ENCODE results near the gene SLC27A2.

The SLC27A2 gene

GRCh38 chr15:50183112-50183794, 1.3 kb downstream of the SLC27A2 start:
- Histone ChIP-seq H3K4me1 (peaks cover 0 to 15% (median 11%) of the 10 kb centered on the region in 4 donors), H3K27ac (no peak overlapping the region), H3K27me3 (peaks cover 0 to 27% of the 10 kb centered on the region in 2 donors), H3K36me3 (no peaks in the 10 kb centered on the region), H3K4me3 (no peak overlapping the region), H3K9me3 (no peaks in the 10 kb centered on the region)
- DNase-seq, result no peak
- TF ChIP-seq CTCF (IDR thresholded peaks at IDR 0.05), result no peak
- intact Hi-C loops (cut with DNase I; ENCODE audit: low total_unique reads), result no loop called here

GRCh38 chr15:50184863-50185504, 3.0 kb downstream of the SLC27A2 start:
- H3K27ac ChIP-seq, result no peak overlapping the region
- intact Hi-C loops (cut with DNase I; ENCODE audit: low total_unique reads), result no loop called here

GRCh38 chr15:50186090-50186489, 4.1 kb downstream of the SLC27A2 start:
- peaks cover 0 to 26% of the 10 kb centered on the region in 2 donors for H3K27me3 ChIP-seq
- intact Hi-C loops (cut with DNase I; ENCODE audit: low total_unique reads), result no loop called here

More at GRCh38 chr15:50184863-50185504, 3.0 kb downstream of the SLC27A2 start:
- peaks cover 0 to 27% of the 10 kb centered on the region in 2 donors for H3K27me3 ChIP-seq
- DNase-seq, result no peak
- no peaks in the 10 kb centered on the region for H3K9me3 ChIP-seq
- no peak overlapping the region for H3K4me3 ChIP-seq
- H3K36me3 ChIP-seq, result no peaks in the 10 kb centered on the region
- H3K4me1 ChIP-seq, result peaks cover 0 to 15% (median 11%) of the 10 kb centered on the region in 4 donors
- TF ChIP-seq CTCF (IDR thresholded peaks at IDR 0.05), result no peak

GRCh38 chr15:50186752-50187151, 4.8 kb downstream of the SLC27A2 start:
- DNase-seq, result no peak
- Histone ChIP-seq H3K4me1 (peaks cover 0 to 12% (median 11%) of the 10 kb centered on the region in 4 donors), H3K27me3 (peaks cover 0 to 19% of the 10 kb centered on the region in 2 donors), H3K9me3 (no peaks in the 10 kb centered on the region), H3K4me3 (no peak overlapping the region), H3K27ac (no peak overlapping the region), H3K36me3 (no peaks in the 10 kb centered on the region)
- no peak for TF ChIP-seq CTCF (IDR thresholded peaks at IDR 0.05)
- intact Hi-C loops (cut with DNase I; ENCODE audit: low total_unique reads), result no loop called here

More at GRCh38 chr15:50186090-50186489, 4.1 kb downstream of the SLC27A2 start:
- no peaks in the 10 kb centered on the region for H3K9me3 ChIP-seq
- no peak for DNase-seq
- H3K4me1 ChIP-seq, result peaks cover 0 to 15% (median 11%) of the 10 kb centered on the region in 4 donors
- no peak overlapping the region for H3K4me3 ChIP-seq
- H3K27ac ChIP-seq, result no peak overlapping the region
- TF ChIP-seq CTCF (IDR thresholded peaks at IDR 0.05), result no peak
- no peaks in the 10 kb centered on the region for H3K36me3 ChIP-seq

GRCh38 chr15:50187525-50187924, 5.5 kb downstream of the SLC27A2 start:
- Histone ChIP-seq H3K9me3 (no peaks in the 10 kb centered on the region), H3K4me3 (no peak overlapping the region), H3K27me3 (peaks cover 0 to 12% of the 10 kb centered on the region in 2 donors), H3K4me1 (peaks cover 0 to 4% (median 4%) of the 10 kb centered on the region in 4 donors), H3K27ac (no peak overlapping the region), H3K36me3 (no peaks in the 10 kb centered on the region)
- no peak for TF ChIP-seq CTCF (IDR thresholded peaks at IDR 0.05)
- intact Hi-C loops (cut with DNase I; ENCODE audit: low total_unique reads), result no loop called here
- DNase-seq, result no peak
